CD4-positive, alpha-beta T cell treated with Interleukin-2 at 100 ng/mL for 4 hours (primary cell): ENCODE results near the gene RNF225.
"Not testable (repeated sequence)": the region's sequence is repeated elsewhere in the genome, so short reads cannot be mapped to it uniquely, and the experiment has no call there.

Source experiments
- DNase-seq: peaks from one replicate; pipeline ENCODE4 v3.0.0-alpha.2; 2020; ENCODE audit warnings: low spot score

RNF225 gene

GRCh38 chr19:58362272-58362994, 33.0 kb upstream of the RNF225 start, which contains the start of gene ZNF497:
Gene ZNF497, minus strand, starts transcription at chr19:58362751. Its CDS starts 5,116 bp downstream, at chr19:58357635.
- DNase-seq = peak; percentile 98

GRCh38 chr19:58364146-58364545, 31.3 kb upstream of the RNF225 start:
- no peak for DNase-seq

GRCh38 chr19:58366585-58367430, 28.6 kb upstream of the RNF225 start:
- DNase-seq = no peak

GRCh38 chr19:58367698-58368454, 27.6 kb upstream of the RNF225 start:
- DNase-seq = no peak

- DNase-seq = no peak
These were observed 26.7 kb upstream of the RNF225 start for GRCh38 chr19:58368561-58369360.

GRCh38 chr19:58372311-58373133, 22.9 kb upstream of the RNF225 start:
- DNase-seq = no peak

GRCh38 chr19:58374200-58374599, 21.3 kb upstream of the RNF225 start:
- DNase-seq = no peak

GRCh38 chr19:58376724-58377123, 18.7 kb upstream of the RNF225 start:
- DNase-seq = not testable (repeated sequence)

- DNase-seq = no peak
These were observed 16.2 kb upstream of the RNF225 start for GRCh38 chr19:58379246-58379645.

- no peak for DNase-seq
These were observed 15.3 kb upstream of the RNF225 start for GRCh38 chr19:58380037-58380661.

GRCh38 chr19:58380662-58381459, 14.6 kb upstream of the RNF225 start, which contains the start of gene ZNF837:
Gene ZNF837, minus strand, starts transcription at chr19:58381030. Its CDS starts 11,698 bp downstream, at chr19:58369332.
- DNase-seq = peak; percentile 100

GRCh38 chr19:58381460-58382212, 13.8 kb upstream of the RNF225 start:
- DNase-seq = no peak

GRCh38 chr19:58382997-58383603, 12.4 kb upstream of the RNF225 start:
- DNase-seq = no peak

- DNase-seq = no peak
These were observed 10.1 kb upstream of the RNF225 start for GRCh38 chr19:58385313-58385890.

- DNase-seq = no peak
These were observed 9.4 kb upstream of the RNF225 start for GRCh38 chr19:58385891-58386575.

- peak; percentile 98 for DNase-seq
These were observed 8.7 kb upstream of the RNF225 start, which contains the start of gene RPS5 for GRCh38 chr19:58386576-58387337. Gene RPS5, plus strand, starts transcription at chr19:58387269. Its CDS starts 869 bp downstream, at chr19:58388138.
